Loucy (cell line): Measurements from ENCODE around the gene GAREM1.

ENCODE experiments used
- H2AFZ ChIP-seq: fragments of 200-600 bp; sonication (generic); 2 replicates; pipeline ENCODE4 v1.6.0; 2016; ENCODE audit warnings: antibody characterized with exemption, mild to moderate bottlenecking, low read length, moderate library complexity
- H3F3A ChIP-seq: fragments of 200-600 bp; 2 replicates; pipeline ENCODE4 v1.6.0; 2016; ENCODE audit warnings: antibody characterized with exemption, low read depth, mild to moderate bottlenecking
- H3K27me3 ChIP-seq: fragments of 200-600 bp; sonication (generic); 2 replicates; pipeline ENCODE4 v1.6.1; 2014; ENCODE audit warnings: low read length, mild to moderate bottlenecking; ENCODE audit not compliant: insufficient read depth, poor library complexity, severe bottlenecking
- H3K36me3 ChIP-seq: fragments of 200-600 bp; sonication (generic); 2 replicates; pipeline ENCODE4 v1.6.1; 2016; ENCODE audit warnings: low read length; ENCODE audit not compliant: insufficient read depth
- H3K4me1 ChIP-seq: fragments of 200-600 bp; sonication (generic); 2 replicates; pipeline ENCODE4 v1.5.1; 2014; ENCODE audit warnings: low read length, mild to moderate bottlenecking; ENCODE audit not compliant: insufficient read depth, poor library complexity, severe bottlenecking
- H3K4me2 ChIP-seq: fragments of 200-600 bp; sonication (generic); 2 replicates; pipeline ENCODE4 v1.6.0; 2014; ENCODE audit warnings: antibody characterized with exemption, low read length, low read depth, mild to moderate bottlenecking; ENCODE audit not compliant: poor library complexity, severe bottlenecking
- H3K4me3 ChIP-seq: fragments of 200-600 bp; sonication (generic); 2 replicates; pipeline ENCODE4 v1.5.1; 2014; ENCODE audit warnings: low read length, mild to moderate bottlenecking, mixed read lengths; ENCODE audit not compliant: poor library complexity, severe bottlenecking
- H3K79me2 ChIP-seq: fragments of 200-600 bp; sonication (generic); 2 replicates; pipeline ENCODE4 v1.6.1; 2014; ENCODE audit warnings: low read length; ENCODE audit not compliant: insufficient read depth
- H3K9ac ChIP-seq: fragments of 200-600 bp; sonication (generic); 2 replicates; pipeline ENCODE4 v1.6.0; 2014; ENCODE audit warnings: mild to moderate bottlenecking, low read depth, low read length, moderate library complexity; ENCODE audit not compliant: poor library complexity, severe bottlenecking
- H3K9me2 ChIP-seq: fragments of 200-600 bp; sonication (generic); replicated peaks from 2 replicates; pipeline ENCODE4 v1.6.1; 2016; ENCODE audit warnings: low read depth, low read length, mixed read lengths
- H3K9me3 ChIP-seq: fragments of 200-600 bp; sonication (generic); 2 replicates; pipeline ENCODE4 v1.6.1; 2014; ENCODE audit warnings: mild to moderate bottlenecking, antibody characterized with exemption, low read length, low read depth; ENCODE audit not compliant: insufficient read depth
- H4K20me1 ChIP-seq: fragments of 200-600 bp; sonication (generic); 2 replicates; pipeline ENCODE4 v1.6.0; 2014; ENCODE audit warnings: antibody characterized with exemption, low read length, mild to moderate bottlenecking; ENCODE audit not compliant: insufficient read depth, poor library complexity, severe bottlenecking
- EZH2phosphoT487 ChIP-seq: fragments of 200-600 bp; IDR thresholded peaks from 2 replicates; pipeline ENCODE4 v1.6.1; 2018; ENCODE audit warnings: antibody characterized with exemption, mild to moderate bottlenecking, moderate library complexity, borderline replicate concordance
- TF ChIP-seq, protein P1 (sequence below): fragments of 200-600 bp; sonication (generic); conservative IDR thresholded peaks from 2 replicates; pipeline ENCODE4 v1.5.1; 2014; ENCODE audit warnings: mild to moderate bottlenecking, antibody characterized with exemption, low read length

Gene GAREM1

DNA sequence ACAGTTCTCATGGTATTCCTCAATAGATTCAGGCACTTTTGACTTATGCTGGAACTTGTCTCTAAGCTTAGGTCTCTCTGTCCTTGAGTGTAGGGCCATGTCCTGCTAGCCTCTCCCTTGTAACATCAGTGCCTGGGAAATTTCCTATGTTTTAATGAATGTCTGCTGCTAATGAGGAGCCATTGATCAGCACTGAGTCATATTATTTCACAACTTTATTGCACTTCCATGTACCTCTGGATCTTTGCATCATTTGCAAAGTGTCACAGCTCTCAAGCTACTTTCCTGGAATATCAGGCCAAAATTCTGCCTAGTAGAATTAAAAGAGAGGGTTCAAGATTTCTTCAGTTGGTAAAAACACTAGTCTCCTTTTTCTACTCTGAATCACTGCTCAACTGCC, 102.5 kb downstream of the GAREM1 start:
- no peaks in the 10 kb centered on the region for H3F3A ChIP-seq
- no peak overlapping the region for H3K4me2 ChIP-seq
- H4K20me1 ChIP-seq, result no peaks in the 10 kb centered on the region

DNA sequence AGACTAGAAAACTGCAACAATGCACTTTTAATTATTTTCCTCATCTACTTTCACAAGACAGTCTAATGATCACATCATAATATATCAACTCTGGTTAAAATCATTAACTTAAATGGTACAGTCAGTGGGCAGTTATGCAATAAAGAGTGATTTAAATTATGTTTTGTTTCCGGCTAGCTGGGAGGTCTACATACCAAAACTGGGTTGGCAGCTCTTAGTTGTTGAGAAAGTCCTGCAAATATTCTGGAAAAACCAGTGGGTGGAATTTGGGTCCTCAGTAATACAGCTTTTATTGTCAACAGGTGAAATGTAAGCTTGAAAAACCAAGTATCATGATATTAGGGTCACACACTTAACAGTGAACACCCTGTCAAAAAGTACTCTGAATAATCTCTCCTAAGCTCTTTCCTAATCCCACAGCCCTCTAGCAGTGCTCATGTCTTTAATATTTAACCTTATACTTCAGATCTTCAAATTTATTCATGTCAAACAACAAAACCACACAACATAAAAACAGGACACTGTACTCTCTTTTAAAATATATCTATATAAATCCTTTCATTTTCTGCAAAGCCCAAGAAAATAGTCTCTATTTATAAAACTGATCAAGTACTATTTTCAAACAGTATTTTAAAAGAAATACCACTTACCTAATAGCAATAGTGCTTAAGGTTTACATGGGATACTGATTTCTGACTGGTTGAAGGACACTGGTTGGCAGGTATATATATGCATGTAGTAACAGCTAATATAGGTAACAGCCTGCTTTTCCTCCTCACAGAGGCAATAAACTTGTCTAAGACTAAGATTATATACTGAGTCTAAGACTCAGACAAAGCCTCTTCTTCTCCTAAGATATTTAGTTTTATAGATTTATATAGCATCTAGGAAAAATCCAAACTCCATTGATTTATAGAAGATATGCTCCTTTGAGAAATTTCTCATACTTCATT, 103.8 kb downstream of the GAREM1 start:
- TF ChIP-seq, protein P1, sequence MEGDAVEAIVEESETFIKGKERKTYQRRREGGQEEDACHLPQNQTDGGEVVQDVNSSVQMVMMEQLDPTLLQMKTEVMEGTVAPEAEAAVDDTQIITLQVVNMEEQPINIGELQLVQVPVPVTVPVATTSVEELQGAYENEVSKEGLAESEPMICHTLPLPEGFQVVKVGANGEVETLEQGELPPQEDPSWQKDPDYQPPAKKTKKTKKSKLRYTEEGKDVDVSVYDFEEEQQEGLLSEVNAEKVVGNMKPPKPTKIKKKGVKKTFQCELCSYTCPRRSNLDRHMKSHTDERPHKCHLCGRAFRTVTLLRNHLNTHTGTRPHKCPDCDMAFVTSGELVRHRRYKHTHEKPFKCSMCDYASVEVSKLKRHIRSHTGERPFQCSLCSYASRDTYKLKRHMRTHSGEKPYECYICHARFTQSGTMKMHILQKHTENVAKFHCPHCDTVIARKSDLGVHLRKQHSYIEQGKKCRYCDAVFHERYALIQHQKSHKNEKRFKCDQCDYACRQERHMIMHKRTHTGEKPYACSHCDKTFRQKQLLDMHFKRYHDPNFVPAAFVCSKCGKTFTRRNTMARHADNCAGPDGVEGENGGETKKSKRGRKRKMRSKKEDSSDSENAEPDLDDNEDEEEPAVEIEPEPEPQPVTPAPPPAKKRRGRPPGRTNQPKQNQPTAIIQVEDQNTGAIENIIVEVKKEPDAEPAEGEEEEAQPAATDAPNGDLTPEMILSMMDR, result no peak
- no peak for TF ChIP-seq EZH2phosphoT487
- H3K36me3 ChIP-seq, result no peaks in the 10 kb centered on the region

More for the DNA sequence above, 102.5 kb downstream of the GAREM1 start:
- Histone ChIP-seq H3K27me3 (no peaks in the 10 kb centered on the region), H3K9ac (no peak overlapping the region), H2AFZ (no peak overlapping the region), H3K79me2 (no peaks in the 10 kb centered on the region), H3K4me1 (no peaks in the 10 kb centered on the region), H3K4me3 (no peak overlapping the region), H3K36me3 (no peaks in the 10 kb centered on the region), H3K9me3 (no peaks in the 10 kb centered on the region), H3K9me2 (no peaks in the 10 kb centered on the region)
- no peak for TF ChIP-seq EZH2phosphoT487

DNA sequence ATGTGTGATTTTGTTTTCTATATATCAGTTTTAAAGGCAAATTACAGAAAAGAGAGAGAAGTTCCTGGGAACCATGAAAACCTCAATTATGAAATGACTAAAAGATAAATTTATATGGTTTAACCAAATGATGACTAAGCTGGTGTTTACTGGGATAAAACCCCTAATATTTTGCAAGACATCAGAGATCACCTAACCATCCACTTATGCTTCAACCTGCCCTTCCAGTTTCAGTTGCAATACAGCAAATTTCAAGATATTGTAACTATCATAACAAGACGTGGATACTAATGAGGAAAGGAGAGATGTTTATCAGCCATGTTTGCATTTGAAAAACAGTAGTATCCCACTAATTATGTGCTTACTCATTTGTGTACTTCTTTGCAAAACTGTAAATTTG, 108.2 kb downstream of the GAREM1 start:
- no peaks in the 10 kb centered on the region for H3K27me3 ChIP-seq
- no peaks in the 10 kb centered on the region for H3K9me3 ChIP-seq
- no peak overlapping the region for H3K9ac ChIP-seq
- no peak for TF ChIP-seq EZH2phosphoT487
- TF ChIP-seq, protein P1, result no peak
- H3K9me2 ChIP-seq, result no peaks in the 10 kb centered on the region
- no peak overlapping the region for H3K4me3 ChIP-seq
- H3K4me1 ChIP-seq, result no peaks in the 10 kb centered on the region
- H2AFZ ChIP-seq, result no peak overlapping the region
- H3K4me2 ChIP-seq, result no peak overlapping the region
- H3K79me2 ChIP-seq, result no peaks in the 10 kb centered on the region
- no peaks in the 10 kb centered on the region for H3K36me3 ChIP-seq
- H4K20me1 ChIP-seq, result no peaks in the 10 kb centered on the region
- H3F3A ChIP-seq, result no peaks in the 10 kb centered on the region

More for the DNA sequence above, 103.8 kb downstream of the GAREM1 start:
- no peak overlapping the region for H3K4me2 ChIP-seq
- H3K9me2 ChIP-seq, result no peaks in the 10 kb centered on the region
- H2AFZ ChIP-seq, result no peak overlapping the region
- no peaks in the 10 kb centered on the region for H3K27me3 ChIP-seq
- H3K79me2 ChIP-seq, result no peaks in the 10 kb centered on the region
- no peaks in the 10 kb centered on the region for H3K4me1 ChIP-seq
- no peak overlapping the region for H3K9ac ChIP-seq
- H3K4me3 ChIP-seq, result no peak overlapping the region
- H3F3A ChIP-seq, result no peaks in the 10 kb centered on the region
- H3K9me3 ChIP-seq, result no peaks in the 10 kb centered on the region
- no peaks in the 10 kb centered on the region for H4K20me1 ChIP-seq
